Erythroblast (primary cell): Measurements from ENCODE around the gene ARHGEF37.

Experiments
- DNase-seq, 2 experiments: peaks; one replicate each; lab custom pipeline; 2025; lab: John Stamatoyannopoulos, UW
- GATA1 ChIP-seq: IDR thresholded peaks from 2 replicates; pipeline ENCODE4 v1.6.1; 2011; ENCODE audit warnings: low read depth, mild to moderate bottlenecking, control low read depth, low read length, moderate library complexity
- POLR2A ChIP-seq: IDR thresholded peaks from 2 replicates; pipeline ENCODE4 v1.6.1; 2011; ENCODE audit warnings: mild to moderate bottlenecking, low read length

Gene ARHGEF37

DNA sequence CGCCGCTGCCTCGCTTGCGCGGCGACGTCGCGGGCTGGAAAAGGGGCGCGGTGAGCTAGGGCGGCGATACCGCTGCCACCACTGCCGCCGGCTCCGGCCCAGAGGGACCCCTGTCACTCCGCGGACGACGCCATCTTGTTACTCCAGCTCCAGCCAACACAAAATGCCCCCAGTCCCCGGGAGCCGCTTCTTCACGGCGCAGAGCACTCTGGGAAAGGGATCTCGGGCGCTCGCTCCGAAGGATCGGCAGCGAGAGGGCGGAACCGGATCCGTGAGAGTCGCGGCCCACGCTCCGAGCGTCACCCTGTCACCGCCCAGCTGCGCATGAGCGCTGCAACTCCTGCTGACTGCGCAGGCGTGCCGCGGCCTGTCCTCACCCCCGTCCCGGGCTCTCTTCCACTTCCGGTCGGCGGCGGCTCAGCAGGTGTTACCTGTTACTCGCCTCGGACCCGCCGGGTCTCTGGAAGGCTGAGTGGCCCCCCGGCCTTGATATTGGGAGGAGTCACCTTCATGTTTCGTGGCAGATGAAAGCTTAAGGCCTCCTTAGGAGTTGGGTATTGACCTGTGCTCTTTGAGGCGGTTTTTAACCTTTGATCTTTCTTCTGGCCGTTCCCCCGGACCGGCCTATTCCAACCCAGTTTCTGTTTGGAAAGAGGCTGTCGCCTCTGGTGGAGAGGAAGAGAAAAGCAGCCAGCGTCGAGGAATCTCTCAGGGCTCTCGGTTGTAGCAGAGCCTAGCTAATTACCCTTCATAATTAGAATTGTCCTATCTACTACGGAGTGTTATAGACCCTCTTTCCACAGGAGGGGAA, 29.9 kb upstream of the ARHGEF37 start, which contains the start of gene CSNK1A1:
Gene CSNK1A1 (minus strand): TSS at position 213 of the 811 bp plus-strand sequence. CDS start 475 bp downstream, outside the sequence.
- peak; percentile 99 to 100 for DNase-seq
- TF ChIP-seq POLR2A: peak; percentile 99
- no peak for TF ChIP-seq GATA1

DNA sequence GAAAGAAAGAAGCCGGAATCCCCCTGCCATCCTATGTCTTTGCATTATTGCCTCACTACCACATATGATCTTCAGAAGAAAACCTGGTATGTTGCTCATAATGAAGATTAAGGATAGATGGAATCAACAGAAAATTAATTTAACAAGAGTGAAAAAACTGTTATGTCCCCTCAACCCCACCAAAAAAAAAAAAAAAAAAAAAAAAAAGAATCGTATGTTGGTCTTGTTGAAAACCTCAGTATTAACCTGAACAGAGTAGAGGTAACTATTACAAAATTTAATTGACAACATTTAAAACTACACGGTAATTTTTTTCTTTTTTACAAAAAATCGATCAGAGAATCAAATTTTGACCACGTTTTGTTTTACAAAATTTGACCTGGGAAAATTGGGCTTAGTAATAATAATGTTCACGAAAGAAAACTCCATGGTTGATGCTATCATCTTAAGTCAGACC, 29.2 kb upstream of the ARHGEF37 start:
- DNase-seq: no peak
- no peak for TF ChIP-seq POLR2A
- no peak for TF ChIP-seq GATA1

DNA sequence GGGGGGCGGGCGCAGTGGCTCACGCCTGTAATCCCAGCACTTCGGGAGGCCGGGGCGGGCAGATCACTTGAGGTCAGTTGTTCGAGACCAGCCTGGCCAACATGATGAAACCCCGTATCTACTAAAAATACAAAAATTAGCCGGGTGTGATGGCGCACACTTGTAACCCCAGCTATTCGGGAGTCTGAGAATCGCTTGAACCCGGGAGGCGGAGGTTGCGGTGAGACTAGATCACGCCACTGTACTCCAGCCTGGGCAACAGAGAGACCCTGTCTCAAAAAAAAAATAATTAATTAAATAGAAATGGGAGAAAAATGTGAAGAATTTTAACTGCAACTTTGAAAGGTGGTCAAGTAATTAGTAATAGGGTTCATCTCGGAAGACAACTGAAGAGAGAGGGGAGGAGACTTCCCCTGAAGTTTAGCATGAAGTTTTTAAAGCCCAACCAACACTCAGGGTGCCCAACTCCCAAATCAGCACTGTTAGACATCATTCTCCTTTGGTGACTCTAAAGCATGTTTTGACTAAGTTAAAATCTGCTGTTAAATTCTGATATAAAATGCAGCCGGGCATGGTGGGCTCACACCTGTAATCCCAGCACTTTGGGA, 28.6 kb upstream of the ARHGEF37 start:
- no peak for DNase-seq
- no peak for TF ChIP-seq POLR2A
- no peak for TF ChIP-seq GATA1

DNA sequence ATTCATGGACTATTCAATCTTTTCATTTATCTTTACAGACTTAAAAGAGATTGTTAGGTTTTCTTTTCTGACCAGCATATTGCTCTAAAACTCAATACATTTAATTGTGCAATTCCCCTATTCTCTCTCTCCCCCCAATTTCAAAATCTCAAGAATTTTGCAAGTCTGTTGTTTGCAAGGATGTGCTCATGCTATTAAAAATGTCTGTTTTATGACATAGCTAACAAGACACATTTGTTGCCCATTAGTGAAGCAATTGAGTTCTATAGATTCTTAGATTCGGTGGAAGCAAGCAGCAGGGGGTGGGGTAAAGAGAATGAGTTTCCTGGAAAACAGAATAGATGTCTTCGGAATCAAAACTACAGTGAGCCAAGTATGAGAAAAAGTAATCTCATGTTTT, 21.6 kb upstream of the ARHGEF37 start:
- no peak for DNase-seq
- TF ChIP-seq POLR2A: no peak
- TF ChIP-seq GATA1: no peak

DNA sequence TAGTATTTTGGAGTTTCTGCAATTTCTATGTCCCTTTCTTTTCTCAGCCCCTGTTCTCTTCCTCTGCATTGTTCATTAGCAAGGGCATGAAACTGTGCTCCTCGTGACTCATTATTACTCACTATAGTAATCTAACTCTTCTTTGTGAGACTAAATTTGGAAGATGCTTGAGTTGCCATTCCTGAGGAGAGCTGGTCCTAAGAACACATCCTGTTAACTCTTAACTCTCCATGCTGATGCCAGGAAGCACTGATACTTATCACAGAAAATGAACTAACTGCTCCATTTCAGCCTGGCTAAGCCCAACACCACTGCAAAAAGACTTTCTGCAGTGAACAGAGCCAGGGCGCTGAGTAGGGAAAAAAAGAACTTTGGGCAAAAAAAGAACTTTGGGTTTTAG, 19.4 kb upstream of the ARHGEF37 start:
- TF ChIP-seq POLR2A: no peak
- no peak for TF ChIP-seq GATA1
- peak in 1 of 2 experiments; percentile 19 for DNase-seq

DNA sequence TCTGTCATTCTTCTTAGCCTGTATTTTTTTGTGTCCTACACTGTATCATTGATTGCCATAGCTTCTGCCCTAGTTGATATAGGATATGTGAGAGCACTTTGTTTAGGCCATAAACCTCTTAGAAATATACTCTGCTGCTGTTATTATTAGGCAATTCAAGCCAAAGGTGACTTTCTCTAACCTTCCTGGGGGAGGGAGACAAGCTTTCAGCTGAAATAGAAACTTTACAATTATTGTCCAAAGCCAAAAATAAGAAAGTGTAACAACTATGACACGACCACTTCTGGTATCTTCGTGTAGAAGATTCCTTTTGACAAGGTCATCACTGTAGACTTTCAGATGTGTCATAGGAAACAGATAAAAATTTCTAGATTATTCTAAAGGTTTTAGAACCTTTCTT, 17.8 kb upstream of the ARHGEF37 start:
- TF ChIP-seq POLR2A: no peak
- TF ChIP-seq GATA1: no peak
- DNase-seq: no peak

DNA sequence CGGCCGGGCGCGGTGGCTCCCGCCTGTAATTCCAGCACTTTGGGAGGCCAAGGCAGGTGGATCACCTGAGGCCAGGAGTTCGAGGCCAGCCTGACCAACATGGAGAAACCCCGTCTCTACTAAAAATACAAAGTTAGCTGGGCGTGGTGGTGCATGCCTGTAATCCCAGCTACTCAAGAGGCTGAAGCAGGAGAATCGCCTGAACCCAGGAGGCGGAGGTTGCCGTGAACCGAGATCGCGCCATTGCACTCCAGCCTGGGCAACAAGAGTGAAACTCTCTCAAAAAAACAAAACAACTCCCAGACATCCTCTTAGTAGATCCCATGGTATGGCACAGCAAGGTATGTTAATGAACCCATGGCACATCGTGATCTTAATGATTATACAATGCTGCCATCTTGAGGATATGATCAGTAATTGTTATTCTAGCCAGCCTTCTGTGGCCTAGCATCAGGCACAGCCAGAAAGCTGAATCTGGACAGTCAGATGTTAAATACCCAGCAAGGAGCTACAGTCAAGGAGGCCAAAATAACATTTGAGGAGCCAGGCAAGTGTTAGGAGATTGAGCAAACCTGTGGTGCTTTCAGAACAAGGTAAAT, 16.7 kb upstream of the ARHGEF37 start:
- DNase-seq: peak; percentile 75 to 84

DNA sequence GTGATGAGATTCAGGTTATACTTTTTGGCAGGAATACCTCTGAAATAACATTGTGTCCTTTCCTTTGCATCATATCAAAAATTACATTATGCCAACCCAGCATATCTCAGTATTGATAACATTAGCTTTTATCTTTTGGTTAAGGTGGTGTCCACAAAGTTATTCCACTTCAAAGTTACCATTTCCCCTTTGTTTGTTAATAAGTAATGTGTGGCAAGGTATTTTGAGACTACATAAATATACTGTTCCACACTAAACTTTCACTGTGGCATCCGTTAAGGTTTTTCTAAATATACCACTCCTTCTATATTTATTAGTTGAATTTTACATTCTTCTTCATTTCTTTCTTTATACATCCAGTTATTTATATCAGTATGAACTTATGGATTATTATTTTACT, 14.1 kb upstream of the ARHGEF37 start:
- TF ChIP-seq POLR2A (no peak), GATA1 (no peak)
- no peak for DNase-seq

DNA sequence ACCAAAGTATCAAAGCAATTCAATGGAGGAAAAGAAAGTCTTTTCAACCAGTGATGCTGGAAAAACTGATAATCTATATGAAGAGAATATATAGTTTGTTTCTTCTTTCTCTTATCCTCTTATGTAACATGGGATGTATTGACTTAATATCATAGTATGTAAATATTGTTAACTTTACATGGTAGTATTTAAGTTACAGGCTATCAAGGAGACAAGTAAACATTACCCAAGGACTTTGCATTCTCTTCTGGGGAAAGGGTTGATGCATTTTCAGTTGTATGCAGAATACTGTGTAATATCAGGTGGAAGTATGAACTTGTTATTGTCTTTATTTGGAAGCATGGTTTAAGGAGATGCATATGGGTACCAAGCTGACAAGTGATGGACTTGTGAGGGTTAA, 9.1 kb upstream of the ARHGEF37 start:
- DNase-seq: no peak
- no peak for TF ChIP-seq POLR2A
- TF ChIP-seq GATA1: no peak

DNA sequence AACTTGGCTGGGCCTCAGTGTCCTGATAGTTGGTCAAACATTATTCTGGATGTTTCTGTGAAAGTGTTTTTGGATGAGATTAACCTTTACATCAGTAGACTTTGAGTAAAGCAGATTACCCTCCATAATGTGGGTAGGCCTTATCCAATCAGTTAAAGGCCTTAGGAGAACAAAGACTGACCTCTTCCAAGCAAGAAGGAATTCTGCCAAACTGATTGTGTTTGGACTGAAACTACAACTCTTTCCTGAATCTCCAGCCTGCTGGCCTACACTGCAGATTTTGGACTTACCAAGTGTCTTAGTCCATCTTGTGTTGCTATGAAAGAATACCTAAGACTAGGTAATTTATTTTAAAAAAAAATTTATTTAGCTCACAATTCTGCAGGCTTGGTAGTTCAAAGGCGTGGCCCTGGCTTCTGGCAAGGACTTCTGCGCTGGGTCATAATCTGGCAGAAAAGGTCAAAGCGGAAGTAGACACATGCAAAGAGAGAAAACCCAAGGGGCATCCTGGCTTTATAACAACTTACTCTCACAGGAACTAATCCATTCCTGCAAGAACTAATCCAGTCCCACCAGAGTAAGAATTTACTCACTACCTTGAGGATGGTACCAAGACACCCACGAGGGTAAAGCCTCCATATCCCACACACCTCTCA, 8.6 kb upstream of the ARHGEF37 start:
- TF ChIP-seq GATA1: no peak
- no peak for TF ChIP-seq POLR2A
- no peak for DNase-seq

DNA sequence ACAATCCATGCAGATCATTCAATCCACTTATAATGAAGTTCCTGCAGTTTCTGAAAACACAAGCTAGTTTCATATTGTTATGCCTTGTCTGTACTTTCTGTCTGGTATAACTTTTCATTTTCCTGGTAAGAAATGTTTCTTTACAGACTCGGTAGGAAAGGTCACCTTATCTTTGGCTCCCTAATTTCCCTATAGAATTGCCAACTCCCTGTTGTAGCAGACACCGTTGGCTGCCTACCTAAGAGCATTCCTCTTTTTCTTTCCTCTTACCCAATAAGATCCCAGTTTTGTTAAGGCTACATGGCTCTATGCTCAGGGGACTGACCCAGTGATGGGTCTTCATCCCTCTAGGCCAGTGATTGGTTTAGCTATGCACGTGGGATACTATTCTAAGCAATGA, 6.2 kb upstream of the ARHGEF37 start:
- no peak for TF ChIP-seq GATA1
- no peak for TF ChIP-seq POLR2A
- no peak for DNase-seq

DNA sequence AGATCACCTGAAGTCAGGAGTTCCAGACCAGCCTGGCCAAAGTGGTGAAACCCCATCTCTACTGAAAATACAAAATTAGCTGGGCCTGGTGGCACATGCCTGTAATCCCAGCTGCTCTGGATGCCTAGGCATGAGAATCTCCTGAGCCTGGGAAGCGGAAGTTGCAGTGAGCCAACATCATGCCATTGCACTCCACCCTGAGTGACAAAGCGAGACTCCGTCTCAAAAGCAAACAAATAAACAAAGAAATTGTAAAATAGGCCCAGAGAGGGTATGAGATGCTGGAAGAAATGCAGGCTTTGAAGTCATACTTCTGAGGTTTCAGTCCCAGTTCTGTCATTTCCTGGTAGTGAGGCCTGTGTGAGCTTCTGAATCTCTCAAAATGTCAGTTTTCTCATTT, 5.3 kb upstream of the ARHGEF37 start:
- no peak for TF ChIP-seq GATA1
- TF ChIP-seq POLR2A: no peak
- DNase-seq: no peak

DNA sequence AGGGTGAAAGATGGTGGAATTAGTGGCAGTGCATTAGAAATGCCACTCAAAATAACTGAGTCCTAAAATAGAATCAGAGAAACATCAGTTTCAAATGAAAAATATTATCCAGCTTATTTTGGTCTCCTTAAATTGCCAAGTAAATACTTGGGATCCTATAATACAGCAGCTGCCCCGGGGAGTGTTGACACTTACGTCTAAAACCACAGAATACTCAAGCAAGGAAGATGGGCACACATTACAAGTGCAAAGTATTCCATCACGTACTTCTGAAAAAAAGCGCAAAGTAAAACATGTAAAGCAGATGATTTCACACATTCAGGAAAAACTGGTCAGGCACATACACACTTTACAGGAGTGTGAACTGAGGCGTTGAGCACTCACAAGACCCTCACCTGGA, 2.4 kb upstream of the ARHGEF37 start:
- TF ChIP-seq POLR2A: no peak
- TF ChIP-seq GATA1: no peak
- no peak for DNase-seq

DNA sequence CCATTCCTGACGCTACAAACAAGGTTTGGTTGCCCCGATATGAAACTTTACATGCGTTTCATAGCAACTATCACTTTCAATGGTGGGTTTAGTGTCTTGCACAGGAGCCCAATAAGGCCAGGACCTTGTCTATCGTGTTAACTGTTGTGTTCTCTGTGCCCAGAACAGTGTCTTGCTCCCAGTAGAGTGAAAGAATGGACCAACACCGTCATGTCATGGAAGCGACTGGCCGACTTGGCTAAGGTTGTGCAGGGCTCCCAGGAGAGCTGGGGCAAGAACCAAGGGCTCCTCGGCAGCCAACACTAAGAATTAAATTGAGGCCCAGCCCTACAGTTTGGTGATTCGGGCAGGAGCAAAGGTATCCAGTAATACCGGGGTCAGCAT, 498 bp upstream of the ARHGEF37 start:
- DNase-seq: peak; percentile 75 to 76
- TF ChIP-seq GATA1: no peak
- peak; percentile 88 for TF ChIP-seq POLR2A

DNA sequence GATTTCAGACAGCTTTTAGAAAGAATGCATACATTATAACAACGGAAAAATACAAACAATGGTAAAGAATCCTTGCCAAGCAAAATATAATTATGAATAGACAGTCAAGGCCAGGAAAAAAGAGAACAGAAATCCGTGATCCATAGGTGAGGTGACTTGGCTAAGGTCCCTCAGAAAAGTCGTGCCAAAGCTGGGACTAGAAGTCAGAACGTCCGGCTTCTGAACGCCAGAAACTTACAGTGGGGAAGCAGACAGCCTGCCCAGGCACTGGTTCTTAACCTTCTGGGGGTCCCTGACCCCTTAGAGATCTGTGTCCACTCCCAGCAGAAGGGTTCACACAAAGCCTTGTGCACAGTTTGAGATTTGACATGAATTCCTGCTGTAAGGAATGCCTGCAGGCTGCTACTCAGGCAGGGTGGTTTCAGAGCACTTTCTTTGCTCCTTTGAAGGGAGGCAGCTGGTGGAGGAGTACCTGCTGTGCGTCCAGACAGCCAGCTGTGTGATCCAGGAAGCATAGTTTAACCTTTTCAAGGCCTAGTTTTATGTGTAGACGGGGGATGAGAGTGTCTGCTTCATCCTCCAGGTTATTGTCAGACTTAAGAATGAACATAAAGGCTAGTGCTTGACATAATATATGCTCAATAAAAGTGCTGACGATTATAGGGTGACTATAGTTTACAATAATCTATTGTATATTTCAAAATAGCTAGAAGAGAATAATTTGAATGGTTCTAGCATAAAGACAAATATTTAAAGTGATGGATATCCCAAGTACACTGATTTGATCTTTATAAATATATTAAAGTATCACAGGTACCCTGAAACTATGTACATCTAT, 852 bp downstream of the ARHGEF37 start:
- TF ChIP-seq POLR2A (no peak), GATA1 (no peak)

More for the DNA sequence above, 852 bp downstream of the ARHGEF37 start:
- peak; percentile 17 to 21 for DNase-seq
